Measurements from ENCODE around the gene DNAJA3.

Gene DNAJA3

GRCh38 chr16:4486126-4486893 is 60.6 kb downstream of the DNAJA3 start:
- H3K23ac ChIP-seq (ENCODE audit: low read length): no peak overlapping the region
- no peak overlapping the region for H3K14ac ChIP-seq (ENCODE audit: low read length)
- no peak overlapping the region for H3K4me3 ChIP-seq (ENCODE audit: low read depth, low read length)
- H3K79me2 ChIP-seq (ENCODE audit: control insufficient read depth, insufficient read depth, low read length, poor library complexity): no peaks in the 10 kb centered on the region
- H3K36me3 ChIP-seq (ENCODE audit: control insufficient read depth in 1 of 2, insufficient read depth in 2 of 2, low read length in 2 of 2): peaks cover 0 to 3% of the 10 kb centered on the region in 2 experiments
- no peak overlapping the region for H2BK12ac ChIP-seq (ENCODE audit: low read length)
- no peak overlapping the region for H3K9ac ChIP-seq (ENCODE audit: low read length)
- WGBS (ENCODE audit: extremely low coverage, insufficient coverage, insufficient read length): no CpG with 5 or more reads among the region's 3 CpGs
- H3K9me3 ChIP-seq (ENCODE audit: insufficient read depth, low read depth, low read length): no peaks in the 10 kb centered on the region
- H3K18ac ChIP-seq (ENCODE audit: low read length): no peak overlapping the region
- no peaks in the 10 kb centered on the region for H3K79me1 ChIP-seq (ENCODE audit: low read length)
- no peak for DNase-seq
- no peaks in the 10 kb centered on the region for H3K27me3 ChIP-seq (ENCODE audit: insufficient read depth, low read length)
- H2BK120ac ChIP-seq (ENCODE audit: insufficient read depth, low read length, poor library complexity): no peak overlapping the region
- H3K4ac ChIP-seq (ENCODE audit: low read depth, low read length): no peak overlapping the region
- no peak overlapping the region for H4K91ac ChIP-seq (ENCODE audit: low read depth, low read length)
- no peak overlapping the region for H2BK5ac ChIP-seq (ENCODE audit: low read depth, low read length, poor library complexity)
- no peak overlapping the region for H4K8ac ChIP-seq (ENCODE audit: low read depth, low read length)
- H2AFZ ChIP-seq (ENCODE audit: insufficient read depth, low read length, poor library complexity): no peak overlapping the region
- H3K4me2 ChIP-seq (ENCODE audit: low read length): no peak overlapping the region
- no peak overlapping the region for H2AK5ac ChIP-seq (ENCODE audit: low read length)
- H3K27ac ChIP-seq (ENCODE audit: low read depth, low read length): no peak overlapping the region
- H3K4me1 ChIP-seq (ENCODE audit: control insufficient read depth in 1 of 2, insufficient read depth in 2 of 2, low read length in 2 of 2): no peaks in the 10 kb centered on the region
- no peak overlapping the region for H4K12ac ChIP-seq (ENCODE audit: low read depth, low read length)

- H3K79me1 ChIP-seq (ENCODE audit: low read length): no peaks in the 10 kb centered on the region
- no peak overlapping the region for H4K8ac ChIP-seq (ENCODE audit: low read depth, low read length)
- no peak overlapping the region for H3K9ac ChIP-seq (ENCODE audit: low read length)
- H3K23ac ChIP-seq (ENCODE audit: low read length): no peak overlapping the region
- H3K18ac ChIP-seq (ENCODE audit: low read length): no peak overlapping the region
- DNase-seq: no peak
- no peak overlapping the region for H2BK5ac ChIP-seq (ENCODE audit: low read depth, low read length, poor library complexity)
- H2AK5ac ChIP-seq (ENCODE audit: low read length): no peak overlapping the region
- no peak overlapping the region for H2BK120ac ChIP-seq (ENCODE audit: insufficient read depth, low read length, poor library complexity)
- H3K4me1 ChIP-seq (ENCODE audit: control insufficient read depth in 1 of 2, insufficient read depth in 2 of 2, low read length in 2 of 2): no peaks in the 10 kb centered on the region
- H2AFZ ChIP-seq (ENCODE audit: insufficient read depth, low read length, poor library complexity): no peak overlapping the region
- no peaks in the 10 kb centered on the region for H3K79me2 ChIP-seq (ENCODE audit: control insufficient read depth, insufficient read depth, low read length, poor library complexity)
- H3K27me3 ChIP-seq (ENCODE audit: insufficient read depth, low read length): no peaks in the 10 kb centered on the region
- no peak overlapping the region for H2BK12ac ChIP-seq (ENCODE audit: low read length)
- no peak overlapping the region for H4K91ac ChIP-seq (ENCODE audit: low read depth, low read length)
- no peak overlapping the region for H4K12ac ChIP-seq (ENCODE audit: low read depth, low read length)
- peaks cover 0 to 3% of the 10 kb centered on the region in 2 experiments for H3K36me3 ChIP-seq (ENCODE audit: control insufficient read depth in 1 of 2, insufficient read depth in 2 of 2, low read length in 2 of 2)
- H3K4ac ChIP-seq (ENCODE audit: low read depth, low read length): no peak overlapping the region
- no peak overlapping the region for H3K14ac ChIP-seq (ENCODE audit: low read length)
- no peak overlapping the region for H3K4me2 ChIP-seq (ENCODE audit: low read length)
- no peak overlapping the region for H3K27ac ChIP-seq (ENCODE audit: low read depth, low read length)
- no CpG with 5 or more reads among the region's 5 CpGs for WGBS (ENCODE audit: extremely low coverage, insufficient coverage, insufficient read length)
- H3K4me3 ChIP-seq (ENCODE audit: low read depth, low read length): no peak overlapping the region
- H3K9me3 ChIP-seq (ENCODE audit: insufficient read depth, low read depth, low read length): no peaks in the 10 kb centered on the region
Measured at GRCh38 chr16:4487955-4488498, 62.4 kb downstream of the DNAJA3 start.

GRCh38 chr16:4488499-4488967 is 62.9 kb downstream of the DNAJA3 start:
- no peaks in the 10 kb centered on the region for H3K27me3 ChIP-seq (ENCODE audit: insufficient read depth, low read length)
- H2BK120ac ChIP-seq (ENCODE audit: insufficient read depth, low read length, poor library complexity): no peak overlapping the region
- no peaks in the 10 kb centered on the region for H3K79me1 ChIP-seq (ENCODE audit: low read length)
- H2BK12ac ChIP-seq (ENCODE audit: low read length): no peak overlapping the region
- DNase-seq: no peak
- H2AK5ac ChIP-seq (ENCODE audit: low read length): no peak overlapping the region
- no peaks in the 10 kb centered on the region for H3K4me1 ChIP-seq (ENCODE audit: control insufficient read depth in 1 of 2, insufficient read depth in 2 of 2, low read length in 2 of 2)
- H3K9ac ChIP-seq (ENCODE audit: low read length): no peak overlapping the region
- no peak overlapping the region for H4K8ac ChIP-seq (ENCODE audit: low read depth, low read length)
- H4K91ac ChIP-seq (ENCODE audit: low read depth, low read length): no peak overlapping the region
- H3K79me2 ChIP-seq (ENCODE audit: control insufficient read depth, insufficient read depth, low read length, poor library complexity): no peaks in the 10 kb centered on the region
- no peak overlapping the region for H3K14ac ChIP-seq (ENCODE audit: low read length)
- H3K18ac ChIP-seq (ENCODE audit: low read length): no peak overlapping the region
- no peak overlapping the region for H4K12ac ChIP-seq (ENCODE audit: low read depth, low read length)
- H3K23ac ChIP-seq (ENCODE audit: low read length): no peak overlapping the region
- no peaks in the 10 kb centered on the region for H3K9me3 ChIP-seq (ENCODE audit: insufficient read depth, low read depth, low read length)
- H2AFZ ChIP-seq (ENCODE audit: insufficient read depth, low read length, poor library complexity): no peak overlapping the region
- WGBS (ENCODE audit: extremely low coverage, insufficient coverage, insufficient read length): no CpG with 5 or more reads among the region's 1 CpG
- no peak overlapping the region for H2BK5ac ChIP-seq (ENCODE audit: low read depth, low read length, poor library complexity)
- no peak overlapping the region for H3K27ac ChIP-seq (ENCODE audit: low read depth, low read length)
- H3K4me2 ChIP-seq (ENCODE audit: low read length): no peak overlapping the region
- H3K4ac ChIP-seq (ENCODE audit: low read depth, low read length): no peak overlapping the region
- no peak overlapping the region for H3K4me3 ChIP-seq (ENCODE audit: low read depth, low read length)
- peaks cover 0 to 2% of the 10 kb centered on the region in 2 experiments for H3K36me3 ChIP-seq (ENCODE audit: control insufficient read depth in 1 of 2, insufficient read depth in 2 of 2, low read length in 2 of 2)

DNA sequence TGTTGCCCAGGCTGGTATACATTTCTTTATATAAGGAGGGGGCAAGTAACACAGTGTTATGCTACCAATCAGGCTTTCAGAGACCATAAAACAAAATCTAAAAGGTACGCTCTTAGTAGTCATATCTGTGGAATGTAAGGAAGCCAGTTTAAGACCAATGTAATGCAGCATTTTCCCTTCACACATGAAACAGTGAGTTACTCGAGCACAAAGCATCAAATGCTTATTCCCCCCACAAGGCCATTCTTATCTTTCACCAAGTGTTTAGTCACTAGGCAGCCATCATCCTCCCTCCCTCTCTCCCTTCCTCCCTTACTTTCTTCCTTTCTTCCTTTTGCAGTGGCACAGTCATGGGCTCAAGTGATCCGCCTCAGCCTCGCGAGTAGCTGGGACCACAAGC is 63.4 kb downstream of the DNAJA3 start:
- no peaks in the 10 kb centered on the region for H3K27me3 ChIP-seq (ENCODE audit: insufficient read depth, low read length)
- peak in 1 of 2 donors; percentile 67 for DNase-seq
- H3K4me2 ChIP-seq (ENCODE audit: low read length): no peak overlapping the region
- no peak overlapping the region for H4K91ac ChIP-seq (ENCODE audit: low read depth, low read length)
- no peak overlapping the region for H2AFZ ChIP-seq (ENCODE audit: insufficient read depth, low read length, poor library complexity)
- no peaks in the 10 kb centered on the region for H3K79me1 ChIP-seq (ENCODE audit: low read length)
- H3K18ac ChIP-seq (ENCODE audit: low read length): no peak overlapping the region
- no peak overlapping the region for H3K27ac ChIP-seq (ENCODE audit: low read depth, low read length)
- no CpG with 5 or more reads among the region's 5 CpGs for WGBS (ENCODE audit: extremely low coverage, insufficient coverage, insufficient read length)
- no peak overlapping the region for H3K14ac ChIP-seq (ENCODE audit: low read length)
- H3K36me3 ChIP-seq (ENCODE audit: control insufficient read depth in 1 of 2, insufficient read depth in 2 of 2, low read length in 2 of 2): peaks cover 0 to 1% of the 10 kb centered on the region in 2 experiments
- H2BK5ac ChIP-seq (ENCODE audit: low read depth, low read length, poor library complexity): no peak overlapping the region
- no peak overlapping the region for H2BK120ac ChIP-seq (ENCODE audit: insufficient read depth, low read length, poor library complexity)
- no peaks in the 10 kb centered on the region for H3K4me1 ChIP-seq (ENCODE audit: control insufficient read depth in 1 of 2, insufficient read depth in 2 of 2, low read length in 2 of 2)
- no peaks in the 10 kb centered on the region for H3K79me2 ChIP-seq (ENCODE audit: control insufficient read depth, insufficient read depth, low read length, poor library complexity)
- no peak overlapping the region for H3K23ac ChIP-seq (ENCODE audit: low read length)
- no peak overlapping the region for H4K8ac ChIP-seq (ENCODE audit: low read depth, low read length)
- H2AK5ac ChIP-seq (ENCODE audit: low read length): no peak overlapping the region
- H3K4ac ChIP-seq (ENCODE audit: low read depth, low read length): no peak overlapping the region
- H4K12ac ChIP-seq (ENCODE audit: low read depth, low read length): no peak overlapping the region
- no peak overlapping the region for H3K4me3 ChIP-seq (ENCODE audit: low read depth, low read length)
- no peaks in the 10 kb centered on the region for H3K9me3 ChIP-seq (ENCODE audit: insufficient read depth, low read depth, low read length)
- no peak overlapping the region for H3K9ac ChIP-seq (ENCODE audit: low read length)
- H2BK12ac ChIP-seq (ENCODE audit: low read length): no peak overlapping the region

All from trophoblast cell (in vitro differentiated cells and primary cell).